Breast epithelium (tissue), 4 donors: ENCODE measurements around the gene DYRK1A. TPM values are rescaled to one million over a fixed set of nuclear protein-coding genes. Genes with fewer than 3 reads are reported as not detected.

Experiments
- DNase-seq, 2 donors: peaks; one replicate each; pipeline ENCODE4 v3.0.0-alpha.2; 2019; ENCODE audit warnings: low spot score in 2 of 2
- H3K27ac ChIP-seq, 2 donors: fragments of 200-600 bp; sonication (generic) in 1 of 2; one replicate each; pipeline ENCODE4 v1.5.1; 2016 to 2019; ENCODE audit warnings: mild to moderate bottlenecking in 1 of 2
- H3K27me3 ChIP-seq, 2 donors: fragments of 200-600 bp; sonication (generic) in 1 of 2; one replicate each; pipeline versions ENCODE4 v1.5.1 to v1.6.0; 2017 to 2019; ENCODE audit warnings: control low read depth in 1 of 2, mild to moderate bottlenecking in 1 of 2
- H3K36me3 ChIP-seq: fragments of 200-600 bp; one replicate; pipeline ENCODE4 v1.5.1; 2019
- H3K4me1 ChIP-seq, 2 donors: fragments of 200-600 bp; sonication (generic); one replicate each; pipeline ENCODE4 v1.5.1; 2016 to 2019; ENCODE audit warnings: control low read depth in 1 of 2
- H3K4me3 ChIP-seq, 3 donors: fragments of 200-600 bp; sonication (generic); 1 replicate in 2 of 3; 2 replicates in 1 of 3; pipeline ENCODE4 v1.5.1; 2016 to 2019; ENCODE audit warnings: mild to moderate bottlenecking in 3 of 3, moderate library complexity in 2 of 3
- H3K9me3 ChIP-seq, 2 donors: fragments of 200-600 bp; sonication (generic) in 1 of 2; one replicate each; pipeline ENCODE4 v1.5.1; 2016 to 2019; ENCODE audit warnings: control low read depth in 1 of 2
- CTCF ChIP-seq, 3 donors: fragments of 450-650 bp; IDR thresholded peaks; one replicate each; pipeline ENCODE4 v1.5.1; 2016 to 2017; ENCODE audit warnings: antibody characterized with exemption in 3 of 3, mild to moderate bottlenecking in 3 of 3, moderate library complexity in 3 of 3
- POLR2A ChIP-seq: fragments of 450-650 bp; IDR thresholded peaks from one replicate; pipeline ENCODE4 v1.6.1; 2016; ENCODE audit warnings: antibody characterized with exemption, mild to moderate bottlenecking, moderate library complexity
- POLR2AphosphoS5 ChIP-seq, 3 donors: sonication (generic); formaldehyde crosslinking; IDR thresholded peaks; one replicate each; pipeline ENCODE4 v1.6.1; 2017; ENCODE audit warnings: antibody characterized with exemption in 3 of 3
- intact Hi-C: fragments of 100-400 bp; cut with DNase I; formaldehyde crosslinking; loops from one replicate; pipeline ENCODE4 v1.15.1; 2023; ENCODE audit warnings: low total_unique reads
- total RNA-seq, 3 donors: library from RNA; depleted of rRNA; stranded (reverse); fragments of >200 nt; gene quantifications; one replicate each; pipeline ENCODE4 v1.1.0, GENCODE V29; 2016

DYRK1A gene
- total RNA-seq, 3 donors from 2014 or later: 71.7 to 138 (median 93.1) TPM

- no peak overlapping the region for H3K27ac ChIP-seq
- TF ChIP-seq POLR2A (no peak), POLR2AphosphoS5 (IDR thresholded peaks at IDR 0.05) (no peak), CTCF (IDR thresholded peaks at IDR 0.05) (no peak)
- DNase-seq: no peak
- H3K4me1 ChIP-seq: no peaks in the 10 kb centered on the region
- H3K27me3 ChIP-seq: no peaks in the 10 kb centered on the region
- H3K4me3 ChIP-seq: no peak overlapping the region
- intact Hi-C loops: no loop called here
- H3K9me3 ChIP-seq: no peaks in the 10 kb centered on the region
- H3K36me3 ChIP-seq: no peaks in the 10 kb centered on the region
Measured at GRCh38 chr21:37473491-37473890, 106.9 kb downstream of the DYRK1A start.

GRCh38 chr21:37474342-37474741, 107.8 kb downstream of the DYRK1A start:
- Histone ChIP-seq H3K27me3 (no peaks in the 10 kb centered on the region), H3K9me3 (no peaks in the 10 kb centered on the region), H3K27ac (no peak overlapping the region), H3K4me3 (no peak overlapping the region), H3K36me3 (no peaks in the 10 kb centered on the region), H3K4me1 (no peaks in the 10 kb centered on the region)
- DNase-seq: no peak
- intact Hi-C loops: no loop called here
- no peak for TF ChIP-seq CTCF (IDR thresholded peaks at IDR 0.05)
- TF ChIP-seq POLR2AphosphoS5 (IDR thresholded peaks at IDR 0.05): no peak
- TF ChIP-seq POLR2A: no peak

GRCh38 chr21:37475186-37475868, 108.8 kb downstream of the DYRK1A start:
- intact Hi-C loops: no loop called here
- Histone ChIP-seq H3K27me3 (no peaks in the 10 kb centered on the region), H3K36me3 (no peaks in the 10 kb centered on the region), H3K4me1 (no peaks in the 10 kb centered on the region), H3K27ac (no peak overlapping the region), H3K9me3 (no peaks in the 10 kb centered on the region), H3K4me3 (no peak overlapping the region)
- no peak for DNase-seq
- TF ChIP-seq POLR2A (no peak), POLR2AphosphoS5 (IDR thresholded peaks at IDR 0.05) (no peak), CTCF (IDR thresholded peaks at IDR 0.05) (no peak)

- no peak for DNase-seq
- H3K27me3 ChIP-seq: no peaks in the 10 kb centered on the region
- no peaks in the 10 kb centered on the region for H3K4me1 ChIP-seq
- intact Hi-C loops: no loop called here
- no peaks in the 10 kb centered on the region for H3K36me3 ChIP-seq
- no peak overlapping the region for H3K27ac ChIP-seq
- H3K9me3 ChIP-seq: no peaks in the 10 kb centered on the region
- no peak overlapping the region for H3K4me3 ChIP-seq
- TF ChIP-seq CTCF (IDR thresholded peaks at IDR 0.05): no peak
- no peak for TF ChIP-seq POLR2AphosphoS5 (IDR thresholded peaks at IDR 0.05)
- TF ChIP-seq POLR2A: no peak
Measured at GRCh38 chr21:37478794-37479193, 112.2 kb downstream of the DYRK1A start.

- no peak for DNase-seq
- intact Hi-C loops: no loop called here
Measured at GRCh38 chr21:37483776-37484175, 117.2 kb downstream of the DYRK1A start.

More at GRCh38 chr21:37483776-37484175, 117.2 kb downstream of the DYRK1A start:
- H3K4me3 ChIP-seq: no peak overlapping the region
- no peaks in the 10 kb centered on the region for H3K4me1 ChIP-seq
- H3K27me3 ChIP-seq: no peaks in the 10 kb centered on the region
- H3K36me3 ChIP-seq: no peaks in the 10 kb centered on the region
- no peak for TF ChIP-seq POLR2A
- TF ChIP-seq POLR2AphosphoS5 (IDR thresholded peaks at IDR 0.05): no peak
- no peak for TF ChIP-seq CTCF (IDR thresholded peaks at IDR 0.05)
- no peak overlapping the region for H3K27ac ChIP-seq
- no peaks in the 10 kb centered on the region for H3K9me3 ChIP-seq
